ENCODE results near the gene SORBS1. TPM values are rescaled to one million over a fixed set of nuclear protein-coding genes. Genes with fewer than 3 reads are reported as not detected.

Gene SORBS1
- total RNA-seq, 2 experiments from 2014 or later = 0.71 to 0.72 TPM

DNA sequence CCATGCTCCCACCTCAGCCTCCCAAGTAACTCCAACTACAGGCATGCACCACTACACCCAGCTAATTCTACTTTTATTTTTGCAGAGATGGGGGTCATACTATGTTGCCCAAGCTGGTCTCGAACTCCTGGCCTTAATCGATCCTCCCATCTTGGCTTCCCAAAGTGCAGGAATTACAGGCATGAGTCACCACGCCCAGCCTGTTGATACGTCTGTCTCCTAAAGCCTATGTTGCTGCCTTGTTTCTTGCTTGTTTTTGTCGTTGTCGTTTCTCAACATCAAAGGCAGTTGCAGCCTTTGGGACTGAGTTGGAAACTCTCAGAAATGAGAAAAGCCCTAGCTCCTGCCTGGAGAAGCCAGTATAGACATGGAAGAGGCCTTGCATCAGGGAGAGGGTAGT lies 49.9 kb downstream of the SORBS1 start:
- ATAC-seq (ENCODE audit: low read depth) (no peak), DNase-seq (no peak)
- no peaks in the 10 kb centered on the region for H3K4me1 Mint-ChIP-seq
- H3K27me3 Mint-ChIP-seq = peaks cover 5% of the 10 kb centered on the region
- no peaks in the 10 kb centered on the region for H3K36me3 Mint-ChIP-seq
- H3K27ac Mint-ChIP-seq = no peak overlapping the region
- H3K4me3 Mint-ChIP-seq = no peak overlapping the region
- no peaks in the 10 kb centered on the region for H3K9me3 Mint-ChIP-seq
- POLR2A ChIA-PET = no interaction called here

DNA sequence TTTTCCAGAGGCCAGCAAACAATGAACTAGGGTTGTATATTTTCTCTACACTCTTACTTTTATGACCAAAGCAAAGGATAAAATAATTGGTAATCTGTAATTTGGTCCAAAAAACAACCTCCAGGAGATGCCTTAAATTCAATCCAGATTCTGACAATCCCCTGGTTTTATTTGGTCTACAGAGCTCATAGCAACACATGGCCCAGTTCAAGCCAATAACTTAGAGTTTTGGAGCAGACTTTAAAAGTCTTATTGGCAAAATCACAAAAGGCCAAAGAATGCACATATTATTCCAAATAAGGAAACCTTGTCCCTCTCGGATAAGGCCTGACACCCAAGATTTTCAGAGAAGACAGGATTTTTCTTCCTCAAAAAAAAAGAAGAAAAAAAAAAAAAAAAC lies 51.9 kb downstream of the SORBS1 start:
- POLR2A ChIA-PET = no interaction called here
- Mint-ChIP-seq H3K27ac (no peak overlapping the region), H3K4me1 (no peaks in the 10 kb centered on the region), H3K9me3 (no peaks in the 10 kb centered on the region), H3K4me3 (no peak overlapping the region), H3K36me3 (no peaks in the 10 kb centered on the region), H3K27me3 (peaks cover 10% of the 10 kb centered on the region)
- ATAC-seq (ENCODE audit: low read depth) (no peak), DNase-seq (no peak)

DNA sequence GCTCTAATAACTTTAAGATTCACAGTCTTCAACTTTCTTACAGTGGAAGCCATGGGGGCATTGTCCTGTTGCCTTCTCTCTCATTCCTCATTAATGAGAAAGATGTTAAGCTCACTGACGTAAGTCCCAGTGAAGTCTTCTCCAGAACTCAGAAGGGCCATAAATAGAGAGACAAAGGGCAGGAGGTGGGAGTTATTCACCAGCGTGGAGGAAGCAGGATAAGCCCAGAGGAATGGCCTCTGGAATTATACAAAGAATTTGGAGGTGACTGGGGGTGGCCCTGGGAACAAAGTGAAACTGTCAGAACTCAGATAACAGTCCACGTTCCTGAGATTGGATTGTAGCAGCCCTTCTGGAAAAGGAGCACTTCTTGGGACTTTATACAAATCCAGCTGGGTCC lies 52.4 kb downstream of the SORBS1 start:
- Mint-ChIP-seq H3K9me3 (no peaks in the 10 kb centered on the region), H3K4me3 (no peak overlapping the region), H3K27me3 (peaks cover 10% of the 10 kb centered on the region), H3K4me1 (no peaks in the 10 kb centered on the region), H3K27ac (no peak overlapping the region), H3K36me3 (no peaks in the 10 kb centered on the region)
- no peak for DNase-seq
- no peak for ATAC-seq (ENCODE audit: low read depth)
- POLR2A ChIA-PET = no interaction called here

DNA sequence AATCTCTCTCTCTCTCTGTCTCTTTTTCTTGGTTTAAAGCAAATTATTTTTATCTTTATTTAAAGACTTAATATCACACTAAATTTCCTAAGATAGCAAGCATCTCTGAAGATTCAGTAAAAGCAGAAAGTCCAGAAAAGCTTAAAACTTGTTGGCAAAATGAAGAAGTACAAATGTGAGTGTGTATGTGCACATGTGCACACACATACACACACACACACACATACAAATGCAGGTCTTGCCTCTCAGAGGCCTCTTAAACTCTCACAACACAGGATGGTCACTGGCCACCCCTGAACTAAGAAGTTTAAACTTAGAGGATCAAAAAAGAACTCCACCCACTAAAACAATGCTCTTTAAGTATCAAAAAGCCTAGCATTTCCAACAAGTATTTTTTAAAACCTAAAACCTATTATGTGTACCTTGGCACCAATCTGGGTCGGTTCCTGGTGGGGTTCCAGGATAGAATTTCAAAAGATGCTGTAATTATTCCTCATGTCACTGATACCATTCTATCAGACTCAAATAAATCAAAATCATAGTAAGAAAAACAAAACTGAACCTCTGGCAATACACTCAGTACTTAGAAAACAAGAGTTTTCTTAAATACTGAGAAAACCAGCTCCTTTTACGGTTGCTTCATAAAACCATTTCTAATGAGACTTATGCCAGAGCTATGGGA lies 55.0 kb downstream of the SORBS1 start:
- Mint-ChIP-seq H3K27me3 (peaks cover 13% of the 10 kb centered on the region), H3K4me1 (no peaks in the 10 kb centered on the region), H3K27ac (no peak overlapping the region), H3K36me3 (no peaks in the 10 kb centered on the region), H3K9me3 (no peaks in the 10 kb centered on the region), H3K4me3 (no peak overlapping the region)
- ATAC-seq (ENCODE audit: low read depth) (no peak), DNase-seq (no peak)
- POLR2A ChIA-PET = no interaction called here

DNA sequence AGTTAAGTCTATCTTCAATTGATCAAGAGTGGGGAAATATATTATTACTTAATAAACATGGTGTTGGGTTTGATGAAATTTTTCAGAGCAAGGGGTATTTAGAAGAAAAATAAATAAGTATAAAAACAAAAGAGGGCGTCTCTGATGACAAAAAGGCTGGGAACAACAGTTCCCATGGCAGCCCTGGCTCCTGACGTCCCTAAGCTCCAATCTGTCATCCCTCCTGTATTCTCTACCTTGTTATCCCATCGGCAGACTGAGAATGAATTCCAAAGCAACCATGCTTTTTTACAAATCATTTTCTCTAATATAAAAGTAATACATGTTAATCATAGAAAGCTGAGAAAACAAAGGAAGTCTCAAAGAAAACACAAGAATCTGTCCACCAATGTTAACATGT lies 55.5 kb downstream of the SORBS1 start:
- POLR2A ChIA-PET = no interaction called here
- Mint-ChIP-seq H3K27ac (no peak overlapping the region), H3K27me3 (peaks cover 13% of the 10 kb centered on the region), H3K9me3 (no peaks in the 10 kb centered on the region), H3K4me3 (no peak overlapping the region), H3K36me3 (no peaks in the 10 kb centered on the region), H3K4me1 (peaks cover 1% of the 10 kb centered on the region)
- ATAC-seq (ENCODE audit: low read depth) = no peak
- DNase-seq = no peak

DNA sequence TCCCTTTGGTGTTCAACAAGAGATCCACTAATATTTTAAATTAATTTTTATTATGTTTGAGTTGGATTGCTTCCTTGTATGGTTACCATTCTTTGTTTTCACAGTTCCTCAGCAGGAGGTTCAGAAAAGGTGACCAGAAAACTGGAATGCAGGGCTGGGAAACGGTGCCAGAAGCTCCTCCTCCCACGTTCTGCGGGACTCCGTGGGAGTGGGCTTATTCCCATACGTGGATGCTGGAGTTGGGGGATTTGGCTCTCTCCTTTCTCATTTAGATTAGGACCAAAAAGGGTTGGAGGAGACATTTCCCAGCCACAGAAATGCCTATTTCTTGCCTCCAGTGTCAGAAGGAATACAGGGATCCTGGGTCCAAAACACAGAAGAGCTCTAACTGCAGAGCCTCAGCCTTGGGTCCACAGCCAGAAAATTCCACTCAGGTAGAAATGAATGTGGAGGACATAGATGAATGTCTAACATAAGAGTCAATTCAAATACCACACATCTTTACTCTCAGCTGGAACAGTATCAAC lies 56.0 kb downstream of the SORBS1 start:
- POLR2A ChIA-PET = no interaction called here
- H3K4me3 Mint-ChIP-seq = no peak overlapping the region
- peaks cover 2% of the 10 kb centered on the region for H3K4me1 Mint-ChIP-seq
- ATAC-seq (ENCODE audit: low read depth) (no peak), DNase-seq (no peak)
- H3K27me3 Mint-ChIP-seq = peaks cover 13% of the 10 kb centered on the region
- no peaks in the 10 kb centered on the region for H3K9me3 Mint-ChIP-seq
- H3K36me3 Mint-ChIP-seq = no peaks in the 10 kb centered on the region
- H3K27ac Mint-ChIP-seq = no peak overlapping the region

DNA sequence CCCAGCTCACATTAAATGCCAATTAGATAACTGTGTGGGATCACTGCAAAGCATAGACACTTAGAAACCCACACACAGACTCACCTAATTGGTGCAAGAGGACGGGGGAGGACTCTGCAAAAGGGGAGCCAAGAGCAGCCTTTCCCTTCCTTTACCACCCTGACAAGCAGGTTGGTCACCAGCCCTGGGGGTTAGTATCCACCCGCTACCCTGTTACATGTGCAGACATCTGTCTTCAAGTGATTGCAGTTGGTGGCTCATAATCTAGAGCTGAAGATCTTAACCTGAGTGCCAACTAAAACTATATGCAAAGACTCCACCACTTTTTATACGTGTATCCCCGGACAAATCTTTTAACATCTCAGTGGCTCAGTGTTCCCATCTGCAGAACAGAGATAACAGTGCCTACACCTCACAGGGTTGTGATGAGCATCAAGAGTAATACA lies 56.9 kb downstream of the SORBS1 start:
- H3K4me3 Mint-ChIP-seq = no peak overlapping the region
- no peak for ATAC-seq (ENCODE audit: low read depth)
- H3K36me3 Mint-ChIP-seq = no peaks in the 10 kb centered on the region
- no peak overlapping the region for H3K27ac Mint-ChIP-seq
- H3K4me1 Mint-ChIP-seq = peaks cover 2% of the 10 kb centered on the region
- DNase-seq = no peak
- peaks cover 9% of the 10 kb centered on the region for H3K27me3 Mint-ChIP-seq
- POLR2A ChIA-PET = no interaction called here
- no peaks in the 10 kb centered on the region for H3K9me3 Mint-ChIP-seq

DNA sequence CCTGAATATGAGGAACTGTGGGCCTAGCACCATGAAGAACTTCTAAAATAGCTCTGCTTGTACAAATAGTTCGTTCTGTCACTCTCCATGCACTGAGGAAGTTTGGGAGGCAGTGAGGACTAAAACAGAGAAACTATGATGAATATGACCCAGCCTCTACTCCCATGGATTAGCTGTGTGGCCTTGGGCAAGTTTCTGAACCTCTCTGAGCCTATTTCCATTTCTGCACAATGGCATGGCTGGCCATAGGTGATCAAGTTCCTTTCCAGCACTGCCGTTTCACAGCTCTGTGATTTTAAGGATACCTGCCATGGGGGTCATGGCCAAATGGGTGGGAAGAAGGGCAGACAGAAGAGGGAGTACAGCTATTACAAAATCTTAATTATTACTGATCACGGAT lies 57.6 kb downstream of the SORBS1 start:
- DNase-seq (no peak), ATAC-seq (ENCODE audit: low read depth) (no peak)
- no peaks in the 10 kb centered on the region for H3K9me3 Mint-ChIP-seq
- POLR2A ChIA-PET = no interaction called here
- H3K4me1 Mint-ChIP-seq = peaks cover 2% of the 10 kb centered on the region
- no peaks in the 10 kb centered on the region for H3K36me3 Mint-ChIP-seq
- H3K4me3 Mint-ChIP-seq = no peak overlapping the region
- peaks cover 8% of the 10 kb centered on the region for H3K27me3 Mint-ChIP-seq
- H3K27ac Mint-ChIP-seq = no peak overlapping the region

DNA sequence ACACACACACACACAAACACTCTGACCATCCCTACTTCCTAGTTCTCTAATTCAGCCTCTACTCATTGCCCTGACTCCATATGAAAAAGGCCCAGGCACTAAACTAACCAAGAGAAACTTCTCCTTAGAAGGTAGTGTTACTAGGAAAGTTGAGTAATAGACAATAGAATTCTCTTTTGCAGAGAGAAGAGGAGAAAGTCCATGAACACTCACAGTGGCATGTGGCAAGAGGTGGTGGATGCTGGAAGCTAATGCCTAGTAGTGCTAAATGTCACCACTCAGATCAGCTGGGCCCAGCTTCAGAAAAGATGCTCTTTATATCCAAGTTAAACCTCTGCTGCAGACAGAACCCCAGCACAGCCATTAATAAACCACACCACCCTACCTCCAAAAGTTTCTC lies 58.2 kb downstream of the SORBS1 start:
- peaks cover 8% of the 10 kb centered on the region for H3K27me3 Mint-ChIP-seq
- no peak overlapping the region for H3K4me3 Mint-ChIP-seq
- ATAC-seq (ENCODE audit: low read depth) (no peak), DNase-seq (no peak)
- no peaks in the 10 kb centered on the region for H3K9me3 Mint-ChIP-seq
- POLR2A ChIA-PET = no interaction called here
- no peak overlapping the region for H3K27ac Mint-ChIP-seq
- H3K4me1 Mint-ChIP-seq = peaks cover 2% of the 10 kb centered on the region
- H3K36me3 Mint-ChIP-seq = no peaks in the 10 kb centered on the region

DNA sequence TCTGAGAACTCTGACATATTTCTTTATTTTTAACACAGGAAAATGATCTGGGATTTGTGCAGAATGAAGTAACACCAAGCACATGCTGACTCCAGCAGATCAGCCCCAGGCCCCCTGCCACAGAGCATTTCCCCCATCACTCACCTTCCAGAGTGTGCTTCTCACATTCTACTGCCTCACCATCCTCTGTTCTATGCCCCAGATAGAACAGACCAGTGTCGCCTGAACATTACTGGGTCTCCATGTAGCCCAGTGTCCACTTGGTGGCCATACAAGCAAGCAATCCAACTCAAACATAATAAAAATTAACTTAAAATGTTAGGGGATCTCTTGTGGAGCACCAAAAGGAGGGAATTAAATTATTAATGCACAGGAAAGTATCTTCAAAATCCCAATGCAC lies 58.8 kb downstream of the SORBS1 start:
- peaks cover 2% of the 10 kb centered on the region for H3K4me1 Mint-ChIP-seq
- POLR2A ChIA-PET = no interaction called here
- ATAC-seq (ENCODE audit: low read depth) = no peak

DNA sequence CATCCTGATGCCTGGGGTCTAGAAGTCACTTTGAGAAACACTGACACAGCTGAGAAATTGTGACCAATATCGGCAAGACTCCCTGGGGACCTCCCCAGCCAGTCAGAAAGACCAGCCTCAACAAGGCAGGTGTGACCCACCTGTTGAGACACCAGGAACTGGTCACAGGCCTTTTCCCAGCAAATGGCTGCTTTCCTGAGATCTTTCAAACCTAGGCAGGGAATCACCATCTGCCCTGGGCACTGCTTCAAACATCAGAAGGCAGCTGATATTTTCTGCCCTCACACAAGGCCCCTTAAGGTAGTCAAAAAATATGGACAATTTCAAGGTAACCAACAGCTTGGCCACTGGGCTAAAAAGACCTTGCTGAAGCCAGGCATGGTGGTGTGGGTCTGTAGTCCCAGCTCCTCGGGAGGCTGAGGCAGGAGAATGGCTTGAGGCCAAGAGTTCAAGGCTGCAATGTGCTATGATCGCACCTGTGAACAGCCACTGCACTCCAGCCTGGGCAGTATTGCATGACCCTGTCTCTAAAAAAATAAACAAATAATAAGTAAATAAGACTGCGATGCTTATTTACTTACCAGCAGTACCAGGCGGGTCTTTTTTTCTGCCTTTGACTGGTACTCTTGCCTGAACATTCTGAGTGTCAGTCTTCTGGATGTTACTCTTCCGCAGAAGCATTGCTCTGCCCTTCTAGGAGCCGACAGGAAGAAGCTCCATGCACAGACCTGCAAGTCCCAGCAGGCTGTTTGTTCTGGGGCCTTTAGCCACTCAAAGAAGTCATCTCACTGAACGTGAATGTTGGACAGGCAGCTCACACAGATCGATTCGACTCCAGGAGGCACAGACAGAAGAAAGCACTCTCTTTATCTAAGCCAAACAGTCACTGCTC lies 59.7 kb downstream of the SORBS1 start:
- POLR2A ChIA-PET = no interaction called here
- no peak for DNase-seq
- no peaks in the 10 kb centered on the region for H3K9me3 Mint-ChIP-seq

More for the DNA sequence above, 58.8 kb downstream of the SORBS1 start:
- Mint-ChIP-seq H3K36me3 (no peaks in the 10 kb centered on the region), H3K27ac (no peak overlapping the region), H3K4me3 (no peak overlapping the region), H3K27me3 (peaks cover 8% of the 10 kb centered on the region), H3K9me3 (no peaks in the 10 kb centered on the region)
- DNase-seq = no peak

DNA sequence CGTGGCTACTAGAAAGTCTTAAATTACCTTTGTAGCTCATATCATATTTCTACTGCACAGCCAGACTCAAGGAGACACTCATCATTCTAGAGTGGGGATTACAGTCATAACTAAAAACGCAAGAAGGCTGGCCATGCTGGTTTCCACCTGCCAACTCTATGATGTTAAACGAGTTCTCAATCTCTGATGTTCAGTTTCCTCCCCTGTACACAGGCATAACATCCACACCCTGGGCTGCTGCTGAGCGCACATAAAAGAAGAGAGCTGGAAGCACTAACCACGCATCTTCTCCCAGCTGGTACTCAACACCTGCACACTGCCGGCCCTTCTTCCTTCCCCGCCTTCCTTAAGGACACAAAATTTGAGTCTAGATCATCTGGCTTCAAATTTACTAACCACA lies 60.5 kb downstream of the SORBS1 start:
- no peak overlapping the region for H3K27ac Mint-ChIP-seq
- peaks cover 2% of the 10 kb centered on the region for H3K4me1 Mint-ChIP-seq
- ATAC-seq (ENCODE audit: low read depth) = no peak
- H3K27me3 Mint-ChIP-seq = peaks cover 8% of the 10 kb centered on the region
- no peaks in the 10 kb centered on the region for H3K36me3 Mint-ChIP-seq
- POLR2A ChIA-PET = no interaction called here
- H3K9me3 Mint-ChIP-seq = no peaks in the 10 kb centered on the region
- no peak overlapping the region for H3K4me3 Mint-ChIP-seq
- no peak for DNase-seq

More for the DNA sequence above, 59.7 kb downstream of the SORBS1 start:
- H3K4me3 Mint-ChIP-seq = no peak overlapping the region
- H3K36me3 Mint-ChIP-seq = no peaks in the 10 kb centered on the region
- no peak overlapping the region for H3K27ac Mint-ChIP-seq
- no peak for ATAC-seq (ENCODE audit: low read depth)
- H3K4me1 Mint-ChIP-seq = peaks cover 2% of the 10 kb centered on the region
- peaks cover 8% of the 10 kb centered on the region for H3K27me3 Mint-ChIP-seq

DNA sequence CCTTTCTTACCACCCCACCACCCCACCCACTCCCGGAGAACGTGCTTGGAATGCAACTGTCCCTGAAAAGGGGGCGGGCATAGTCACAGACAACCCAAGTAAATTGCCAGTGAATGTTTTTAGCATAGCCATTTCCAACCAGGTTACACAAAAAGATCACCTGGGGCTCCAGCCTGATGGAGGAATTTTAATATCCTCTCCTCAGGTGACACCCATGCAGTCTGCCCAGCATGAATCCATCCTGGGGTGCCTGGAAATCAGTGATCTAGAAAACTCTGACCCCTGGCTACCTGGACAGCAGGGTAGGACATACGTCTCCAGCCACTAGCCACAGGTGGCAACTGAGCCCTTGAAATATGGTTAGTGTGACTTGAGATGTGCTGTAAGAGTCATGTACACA lies 61.1 kb downstream of the SORBS1 start:
- no peak overlapping the region for H3K27ac Mint-ChIP-seq
- POLR2A ChIA-PET = no interaction called here

DNA sequence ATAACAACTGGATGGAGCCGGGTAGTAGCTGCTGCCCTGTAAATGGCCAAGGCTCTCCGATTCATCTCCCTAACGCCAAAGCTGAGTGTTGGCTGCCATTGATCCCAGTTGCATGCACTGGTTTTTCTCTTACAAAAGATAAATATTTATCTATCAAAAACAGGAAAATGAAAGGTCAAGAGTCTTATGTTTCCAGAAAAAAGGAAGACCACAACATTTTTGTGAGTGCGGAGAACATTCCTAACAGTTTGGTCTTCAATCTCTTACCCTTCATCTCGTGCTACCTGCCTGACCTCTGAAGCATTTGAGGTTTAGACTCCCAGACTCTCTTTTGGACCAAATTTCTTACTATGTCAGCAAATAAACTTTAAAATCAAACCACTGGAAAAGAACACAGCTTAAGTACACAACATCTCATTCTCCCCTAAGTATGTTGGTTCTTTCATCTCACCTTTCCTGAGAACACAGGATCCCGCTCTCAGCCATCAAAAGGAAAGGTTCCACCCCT lies 61.6 kb downstream of the SORBS1 start:
- no peaks in the 10 kb centered on the region for H3K36me3 Mint-ChIP-seq
- no peak for ATAC-seq (ENCODE audit: low read depth)
- H3K27me3 Mint-ChIP-seq = peaks cover 5% of the 10 kb centered on the region
- POLR2A ChIA-PET = no interaction called here
- peaks cover 2% of the 10 kb centered on the region for H3K4me1 Mint-ChIP-seq
- DNase-seq = no peak
- H3K4me3 Mint-ChIP-seq = no peak overlapping the region
- no peaks in the 10 kb centered on the region for H3K9me3 Mint-ChIP-seq
- H3K27ac Mint-ChIP-seq = no peak overlapping the region

More for the DNA sequence above, 61.1 kb downstream of the SORBS1 start:
- DNase-seq (no peak), ATAC-seq (ENCODE audit: low read depth) (no peak)
- H3K4me1 Mint-ChIP-seq = peaks cover 2% of the 10 kb centered on the region
- no peaks in the 10 kb centered on the region for H3K9me3 Mint-ChIP-seq
- no peaks in the 10 kb centered on the region for H3K36me3 Mint-ChIP-seq
- H3K4me3 Mint-ChIP-seq = no peak overlapping the region
- H3K27me3 Mint-ChIP-seq = peaks cover 8% of the 10 kb centered on the region
